ENCODE data around the gene IPO11. TPM values are rescaled to one million over a fixed set of nuclear protein-coding genes. Genes with fewer than 3 reads are reported as not detected.

The IPO11 gene
- total RNA-seq, 3 donors from 2014 or later: 31.5 to 34.7 (median 33.1) TPM

- no peaks in the 10 kb centered on the region for H3K36me3 ChIP-seq
- no peaks in the 10 kb centered on the region for H3K9me3 ChIP-seq
- no peak overlapping the region for H3K4me3 ChIP-seq
- no peaks in the 10 kb centered on the region for H3K4me1 ChIP-seq
- intact Hi-C loops (cut with DNase I; ENCODE audit: low total_unique reads): no loop called here
- TF ChIP-seq POLR2AphosphoS5 (IDR thresholded peaks at IDR 0.05) (no peak), POLR2A (IDR thresholded peaks at IDR 0.05) (no peak), CTCF (IDR thresholded peaks at IDR 0.05) (no peak)
- no peak overlapping the region for H3K27ac ChIP-seq
- no peaks in the 10 kb centered on the region for H3K27me3 ChIP-seq
- no peak for DNase-seq (ENCODE audit: low spot score in 2 of 2)
Measured at GRCh38 chr5:62555930-62556329, 143.4 kb downstream of the IPO11 start.

- intact Hi-C loops (cut with DNase I; ENCODE audit: low total_unique reads): no loop called here
- Histone ChIP-seq H3K27me3 (no peaks in the 10 kb centered on the region), H3K4me1 (no peaks in the 10 kb centered on the region), H3K9me3 (no peaks in the 10 kb centered on the region), H3K4me3 (no peak overlapping the region), H3K27ac (no peak overlapping the region), H3K36me3 (no peaks in the 10 kb centered on the region)
- no peak for TF ChIP-seq POLR2A (IDR thresholded peaks at IDR 0.05)
- TF ChIP-seq CTCF (IDR thresholded peaks at IDR 0.05): no peak
- TF ChIP-seq POLR2AphosphoS5 (IDR thresholded peaks at IDR 0.05): no peak
- DNase-seq (ENCODE audit: low spot score in 2 of 2): no peak
Measured at GRCh38 chr5:62558941-62559340, 146.4 kb downstream of the IPO11 start.

DNA sequence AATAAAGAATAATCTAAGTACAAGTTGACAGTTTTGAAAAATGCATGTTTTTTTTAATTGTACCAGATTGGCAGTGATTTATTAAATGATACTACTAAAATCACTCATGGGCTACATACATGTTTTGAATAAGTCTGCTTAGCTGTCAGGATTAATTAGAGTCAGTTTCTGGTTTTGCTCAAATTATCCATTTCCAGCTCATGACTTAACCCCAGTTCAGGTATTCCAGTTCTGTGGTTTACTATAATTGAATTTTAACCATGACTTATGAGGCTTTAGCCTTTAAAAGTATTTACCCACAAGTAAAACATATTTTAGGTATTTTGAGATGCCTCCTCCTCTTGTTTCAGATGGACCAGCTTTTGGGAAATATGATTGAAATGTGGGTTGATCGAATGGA, 148.2 kb downstream of the IPO11 start:
- TF ChIP-seq CTCF (IDR thresholded peaks at IDR 0.05): no peak
- TF ChIP-seq POLR2AphosphoS5 (IDR thresholded peaks at IDR 0.05): no peak
- no peak for TF ChIP-seq POLR2A (IDR thresholded peaks at IDR 0.05)
- Histone ChIP-seq H3K27ac (no peak overlapping the region), H3K9me3 (no peaks in the 10 kb centered on the region), H3K4me1 (no peaks in the 10 kb centered on the region), H3K4me3 (no peak overlapping the region), H3K36me3 (no peaks in the 10 kb centered on the region), H3K27me3 (no peaks in the 10 kb centered on the region)
- intact Hi-C loops (cut with DNase I; ENCODE audit: low total_unique reads): no loop called here
- no peak for DNase-seq (ENCODE audit: low spot score in 2 of 2)

DNA sequence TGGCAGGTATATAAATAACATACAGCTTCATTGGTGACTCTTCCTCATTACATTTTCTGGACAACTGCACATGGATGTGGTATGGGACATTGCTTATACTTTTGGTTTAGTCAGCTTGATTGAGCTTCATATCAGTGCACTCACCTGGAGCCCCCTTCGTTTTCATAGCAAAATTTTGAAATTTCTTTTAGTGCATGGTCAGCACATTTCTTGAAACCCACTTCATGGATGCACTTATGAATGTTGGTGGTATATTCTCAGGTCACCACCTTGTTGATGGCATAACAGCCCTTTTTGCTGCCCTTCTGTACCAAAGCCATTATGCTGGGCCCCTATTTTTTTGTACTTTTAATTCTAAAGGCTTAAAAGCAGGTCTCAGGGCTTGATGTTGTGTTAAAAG, 149.3 kb downstream of the IPO11 start:
- Histone ChIP-seq H3K36me3 (no peaks in the 10 kb centered on the region), H3K27ac (no peak overlapping the region), H3K4me3 (no peak overlapping the region), H3K9me3 (peaks cover 0 to 5% of the 10 kb centered on the region in 2 donors), H3K27me3 (no peaks in the 10 kb centered on the region), H3K4me1 (no peaks in the 10 kb centered on the region)
- intact Hi-C loops (cut with DNase I; ENCODE audit: low total_unique reads): no loop called here
- no peak for DNase-seq (ENCODE audit: low spot score in 2 of 2)
- TF ChIP-seq POLR2A (IDR thresholded peaks at IDR 0.05): no peak
- no peak for TF ChIP-seq CTCF (IDR thresholded peaks at IDR 0.05)
- TF ChIP-seq POLR2AphosphoS5 (IDR thresholded peaks at IDR 0.05): no peak

DNA sequence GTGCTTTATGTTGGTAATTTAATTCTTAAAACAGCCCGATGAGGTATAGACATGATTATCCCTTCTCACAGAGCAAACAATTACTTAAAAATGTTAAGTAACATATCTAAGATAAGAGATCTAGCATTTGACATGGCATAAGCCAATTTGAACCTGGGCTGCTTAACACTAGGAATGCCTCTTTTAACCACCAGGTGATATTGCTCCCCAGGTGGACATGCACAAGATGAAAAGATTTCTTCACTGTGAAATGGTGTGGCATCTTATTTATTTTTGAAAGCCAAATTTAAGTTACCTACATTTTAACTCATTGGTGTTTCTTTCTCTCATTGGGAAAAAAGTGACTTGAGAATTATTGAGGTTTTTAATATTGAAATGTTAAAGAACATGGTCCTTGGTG, 150.3 kb downstream of the IPO11 start:
- H3K4me1 ChIP-seq: no peaks in the 10 kb centered on the region
- no peak overlapping the region for H3K27ac ChIP-seq
- no peak for DNase-seq (ENCODE audit: low spot score in 2 of 2)
- H3K9me3 ChIP-seq: peaks cover 5 to 12% of the 10 kb centered on the region in 2 donors
- H3K4me3 ChIP-seq: no peak overlapping the region
- TF ChIP-seq POLR2AphosphoS5 (IDR thresholded peaks at IDR 0.05): no peak
- TF ChIP-seq CTCF (IDR thresholded peaks at IDR 0.05): no peak
- TF ChIP-seq POLR2A (IDR thresholded peaks at IDR 0.05): no peak
- H3K27me3 ChIP-seq: no peaks in the 10 kb centered on the region
- H3K36me3 ChIP-seq: no peaks in the 10 kb centered on the region
- intact Hi-C loops (cut with DNase I; ENCODE audit: low total_unique reads): no loop called here
